HCT116 (cell line): ENCODE data around the gene PTPN4. TPM values are rescaled to one million over a fixed set of nuclear protein-coding genes. Genes with fewer than 3 reads are reported as not detected.

Experiments used
- ATAC-seq: fragments of 200-7000 bp; cut with Tn5 transposase; 2 replicates; pipeline ENCODE4 v1.9.1; 2020; ENCODE audit warnings: mild to moderate bottlenecking, moderate library complexity
- BruUV-seq: library from RNA; stranded (reverse); fragments of 400-500 nt; replicated peaks from 2 replicates; lab custom pipeline; 2021; lab: Mats Ljungman, UMichigan
- CTCF ChIA-PET: fragments of 300-600 bp; sonication (Branson Sonifier 250); formaldehyde crosslinking; loops from one replicate; lab custom pipeline; 2021; ENCODE audit warnings: antibody characterized with exemption; lab: Charles Lee
- POLR2A ChIA-PET: fragments of 300-600, 350-600 bp; sonication (Branson Sonifier 250); formaldehyde crosslinking; loops from one replicate; lab custom pipeline; 2021; ENCODE audit warnings: antibody characterized with exemption; lab: Charles Lee
- RAD21 ChIA-PET, 2 experiments: fragments of 300-600 bp; sonication (Branson Sonifier 250); formaldehyde crosslinking; loops; one replicate each; lab custom pipeline; 2023; ENCODE audit warnings: low total read pairs in 2 of 2; ENCODE audit not compliant: uncharacterized antibody in 2 of 2, unreplicated experiment in 2 of 2, low non-redundant PET in 1 of 2; lab: Charles Lee
- DNase-seq: peaks from one replicate; pipeline ENCODE4 v3.0.0-alpha.2; 2010; ENCODE audit warnings: low read depth, low spot score
- H2AFZ ChIP-seq: fragments of 200-600 bp; shearing (Covaris generic), sonication (generic); 2 replicates; pipeline ENCODE4 v1.6.1; 2017; ENCODE audit warnings: low read depth, mixed run types, mixed read lengths, antibody characterized with exemption, low read length; ENCODE audit not compliant: poor library complexity, severe bottlenecking
- H3K27ac ChIP-seq: 2 replicates; pipeline ENCODE4 v1.5.1; 2012; ENCODE audit warnings: low read depth, low read length
- H3K27me3 ChIP-seq: fragments of 200-600 bp; sonication (generic); 2 replicates; pipeline ENCODE4 v1.6.1; 2016; ENCODE audit warnings: mixed run types, low read length, mixed read lengths; ENCODE audit not compliant: insufficient read depth
- H3K36me3 ChIP-seq, 2 experiments: fragments of 200-500 bp in 1 of 2; fragments of 200-600 bp in 1 of 2; sonication (Bioruptor generic) in 1 of 2; sonication (generic) in 1 of 2; 2 replicates each; pipeline versions ENCODE4 v1.5.1 to v1.6.1; 2014 to 2016; ENCODE audit warnings: low read length in 2 of 2, inconsistent platforms in 1 of 2, mixed read lengths in 1 of 2, mixed run types in 1 of 2; ENCODE audit not compliant: insufficient read depth in 2 of 2, control insufficient read depth in 1 of 2
- H3K4me1 ChIP-seq, 2 experiments: fragments of 200-600 bp in 1 of 2; sonication (generic) in 1 of 2; 2 replicates each; pipeline versions ENCODE4 v1.5.1 to v1.6.1; 2012 to 2017; ENCODE audit warnings: low read length in 2 of 2, inconsistent platforms in 1 of 2, mild to moderate bottlenecking in 1 of 2, mixed read lengths in 1 of 2, mixed run types in 1 of 2, moderate library complexity in 1 of 2; ENCODE audit not compliant: insufficient read depth in 2 of 2, control insufficient read depth in 1 of 2
- H3K4me2 ChIP-seq: fragments of 200-600 bp; sonication (generic); 2 replicates; pipeline ENCODE4 v1.6.1; 2017; ENCODE audit warnings: mixed run types, low read length, mixed read lengths
- H3K4me3 ChIP-seq, 2 experiments: fragments of 200-600 bp in 1 of 2; sonication (generic) in 1 of 2; replicated peaks in 1 of 2; 2 replicates each; pipeline ENCODE4 v1.5.1; 2011 to 2016; ENCODE audit warnings: low read length in 2 of 2, control low read depth in 1 of 2, low read depth in 1 of 2, mild to moderate bottlenecking in 1 of 2, mixed read lengths in 1 of 2, mixed run types in 1 of 2
- H3K79me2 ChIP-seq: fragments of 200-600 bp; sonication (generic); 2 replicates; pipeline ENCODE4 v1.6.1; 2017; ENCODE audit warnings: mild to moderate bottlenecking, mixed run types, low read length, moderate library complexity, mixed read lengths; ENCODE audit not compliant: insufficient read depth
- H3K9ac ChIP-seq: fragments of 200-600 bp; sonication (generic); 2 replicates; pipeline ENCODE4 v1.6.1; 2016; ENCODE audit warnings: low read length, mixed read lengths
- H3K9me2 ChIP-seq: fragments of 200-600 bp; sonication (generic), shearing (Covaris generic); 2 replicates; pipeline ENCODE4 v1.6.1; 2017; ENCODE audit warnings: mixed run types, mild to moderate bottlenecking, moderate library complexity; ENCODE audit not compliant: insufficient read depth
- H3K9me3 ChIP-seq, 2 experiments: fragments of 200-500 bp in 1 of 2; fragments of 200-600 bp in 1 of 2; sonication (Bioruptor generic) in 1 of 2; sonication (generic) in 1 of 2; 2 replicates each; pipeline ENCODE4 v1.6.1; 2014 to 2017; ENCODE audit warnings: low read length in 2 of 2, mixed read lengths in 2 of 2, inconsistent platforms in 1 of 2, low read depth in 1 of 2, mild to moderate bottlenecking in 1 of 2, mixed run types in 1 of 2, moderate library complexity in 1 of 2; ENCODE audit not compliant: control insufficient read depth in 1 of 2, insufficient read depth in 1 of 2
- H4K20me1 ChIP-seq: fragments of 200-600 bp; sonication (generic), shearing (Covaris generic); 2 replicates; pipeline ENCODE4 v1.6.1; 2017; ENCODE audit warnings: mixed run types, mild to moderate bottlenecking, moderate library complexity; ENCODE audit not compliant: insufficient read depth
- CBX3 ChIP-seq: IDR thresholded peaks from 2 replicates; pipeline ENCODE4 v1.6.1; 2012; ENCODE audit warnings: low read depth
- CEBPB ChIP-seq: IDR thresholded peaks from 2 replicates; pipeline ENCODE4 v1.6.1; 2012; ENCODE audit warnings: low read depth
- EGR1 ChIP-seq: IDR thresholded peaks from 2 replicates; pipeline ENCODE4 v1.6.1; 2012; ENCODE audit warnings: low read depth
- FOSL1 ChIP-seq: IDR thresholded peaks from 2 replicates; pipeline ENCODE4 v1.6.1; 2012; ENCODE audit warnings: low read depth
- MAX ChIP-seq: IDR thresholded peaks from 2 replicates; pipeline ENCODE4 v1.6.1; 2012
- POLR2AphosphoS5 ChIP-seq: IDR thresholded peaks from 2 replicates; pipeline ENCODE4 v1.6.1; 2011; ENCODE audit warnings: mild to moderate bottlenecking, low read depth, low read length, moderate library complexity
- RAD21 ChIP-seq: IDR thresholded peaks from 2 replicates; pipeline ENCODE4 v1.6.1; 2012; ENCODE audit warnings: low read depth, mild to moderate bottlenecking
- SP1 ChIP-seq: IDR thresholded peaks from 2 replicates; pipeline ENCODE4 v1.6.1; 2012; ENCODE audit warnings: low read depth
- TCF7L2 ChIP-seq: IDR thresholded peaks from 2 replicates; pipeline ENCODE4 v1.7.0; 2011; ENCODE audit warnings: borderline replicate concordance, inconsistent platforms; ENCODE audit not compliant: insufficient read depth, insufficient read length; ENCODE audit errors: extremely low read depth
- YY1 ChIP-seq: IDR thresholded peaks from 2 replicates; pipeline ENCODE4 v1.6.1; 2011; ENCODE audit warnings: low read length, low read depth, moderate library complexity, mild to moderate bottlenecking; ENCODE audit not compliant: insufficient replicate concordance; ENCODE audit errors: extremely low read depth
- ZBTB33 ChIP-seq: IDR thresholded peaks from 2 replicates; pipeline ENCODE4 v1.6.1; 2011; ENCODE audit warnings: mild to moderate bottlenecking, low read length, moderate library complexity; ENCODE audit not compliant: insufficient replicate concordance; ENCODE audit errors: extremely low read depth
- ZFX ChIP-seq: fragments of 450-650 bp; IDR thresholded peaks from 2 replicates; pipeline ENCODE4 v1.6.1; 2017
- intact Hi-C: fragments of 100-400 bp; cut with micrococcal nuclease; formaldehyde crosslinking; loops from 2 replicates; pipeline ENCODE4 v1.10.0; 2022
- total RNA-seq: library from RNA; stranded (reverse); gene quantifications from one replicate; pipeline ENCODE4 v1.2.1, GENCODE V29; 2021; ENCODE audit not compliant: unreplicated experiment
- TF ChIP-seq, protein P1 (sequence below): IDR thresholded peaks from 2 replicates; pipeline ENCODE4 v1.6.1; 2012; ENCODE audit warnings: low read depth

Gene PTPN4
- total RNA-seq, 1 experiment from 2014 or later = 38.4 TPM

DNA sequence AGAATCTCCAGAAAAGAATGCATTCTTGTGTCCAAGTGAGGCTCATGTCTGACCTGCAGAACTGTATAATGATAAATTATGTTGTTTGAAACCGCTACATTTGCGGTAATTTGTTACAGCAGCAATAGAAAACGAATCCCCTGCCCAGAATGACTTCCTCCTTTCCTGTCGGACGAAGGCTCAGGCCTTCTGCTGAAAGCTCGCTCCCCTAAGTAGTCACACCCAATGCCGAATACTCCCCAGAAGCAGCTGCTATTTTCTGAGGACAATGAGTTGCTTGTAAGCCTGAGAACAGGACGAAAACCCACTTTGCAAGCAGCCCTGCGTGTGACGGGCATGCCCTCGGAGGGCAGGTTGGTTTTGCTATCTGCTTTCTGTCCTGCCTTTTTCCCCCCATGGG lies 27.7 kb upstream of the PTPN4 start:
- H3K4me2 ChIP-seq = no peak overlapping the region
- POLR2A ChIA-PET = no interaction called here
- RAD21 ChIA-PET = no interaction called here
- H3K9me3 ChIP-seq = no peaks in the 10 kb centered on the region
- no TSS peak for BruUV-seq
- no peak overlapping the region for H3K4me3 ChIP-seq
- H4K20me1 ChIP-seq = no peaks in the 10 kb centered on the region
- no peaks in the 10 kb centered on the region for H3K36me3 ChIP-seq
- no peaks in the 10 kb centered on the region for H3K9me2 ChIP-seq
- no peak overlapping the region for H3K27ac ChIP-seq
- H3K79me2 ChIP-seq = no peaks in the 10 kb centered on the region
- intact Hi-C loops = no loop called here
- H2AFZ ChIP-seq = no peak overlapping the region
- no peak overlapping the region for H3K9ac ChIP-seq
- TF ChIP-seq ZFX = no peak
- no peak for TF ChIP-seq FOSL1
- TF ChIP-seq SP1 = no peak
- TF ChIP-seq, protein P1, sequence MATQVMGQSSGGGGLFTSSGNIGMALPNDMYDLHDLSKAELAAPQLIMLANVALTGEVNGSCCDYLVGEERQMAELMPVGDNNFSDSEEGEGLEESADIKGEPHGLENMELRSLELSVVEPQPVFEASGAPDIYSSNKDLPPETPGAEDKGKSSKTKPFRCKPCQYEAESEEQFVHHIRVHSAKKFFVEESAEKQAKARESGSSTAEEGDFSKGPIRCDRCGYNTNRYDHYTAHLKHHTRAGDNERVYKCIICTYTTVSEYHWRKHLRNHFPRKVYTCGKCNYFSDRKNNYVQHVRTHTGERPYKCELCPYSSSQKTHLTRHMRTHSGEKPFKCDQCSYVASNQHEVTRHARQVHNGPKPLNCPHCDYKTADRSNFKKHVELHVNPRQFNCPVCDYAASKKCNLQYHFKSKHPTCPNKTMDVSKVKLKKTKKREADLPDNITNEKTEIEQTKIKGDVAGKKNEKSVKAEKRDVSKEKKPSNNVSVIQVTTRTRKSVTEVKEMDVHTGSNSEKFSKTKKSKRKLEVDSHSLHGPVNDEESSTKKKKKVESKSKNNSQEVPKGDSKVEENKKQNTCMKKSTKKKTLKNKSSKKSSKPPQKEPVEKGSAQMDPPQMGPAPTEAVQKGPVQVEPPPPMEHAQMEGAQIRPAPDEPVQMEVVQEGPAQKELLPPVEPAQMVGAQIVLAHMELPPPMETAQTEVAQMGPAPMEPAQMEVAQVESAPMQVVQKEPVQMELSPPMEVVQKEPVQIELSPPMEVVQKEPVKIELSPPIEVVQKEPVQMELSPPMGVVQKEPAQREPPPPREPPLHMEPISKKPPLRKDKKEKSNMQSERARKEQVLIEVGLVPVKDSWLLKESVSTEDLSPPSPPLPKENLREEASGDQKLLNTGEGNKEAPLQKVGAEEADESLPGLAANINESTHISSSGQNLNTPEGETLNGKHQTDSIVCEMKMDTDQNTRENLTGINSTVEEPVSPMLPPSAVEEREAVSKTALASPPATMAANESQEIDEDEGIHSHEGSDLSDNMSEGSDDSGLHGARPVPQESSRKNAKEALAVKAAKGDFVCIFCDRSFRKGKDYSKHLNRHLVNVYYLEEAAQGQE = no peak
- no peak for TF ChIP-seq TCF7L2
- TF ChIP-seq EGR1 = no peak
- no peak for TF ChIP-seq YY1
- no peak for TF ChIP-seq RAD21
- no peak for TF ChIP-seq CBX3
- TF ChIP-seq ZBTB33 = no peak
- no peak for TF ChIP-seq CEBPB
- TF ChIP-seq MAX = no peak
- TF ChIP-seq POLR2AphosphoS5 = no peak
- TF ChIP-seq, all 23 proteins: peak for 0
- Histone ChIP-seq H3K4me1 (no peaks in the 10 kb centered on the region), H3K27me3 (no peaks in the 10 kb centered on the region; the same call in 1 of the 2 replicates)
- ATAC-seq = no peak
- DNase-seq = no peak
- CTCF ChIA-PET = no interaction called here
